NB4 (cell line): ENCODE measurements around the gene RSAD1.

Source experiments
- MYC ChIP-seq: IDR thresholded peaks from 2 replicates; pipeline ENCODE4 v1.6.1; 2011; ENCODE audit warnings: low read depth, low read length
- POLR2A ChIP-seq: IDR thresholded peaks from 2 replicates; pipeline ENCODE4 v1.6.1; 2011; ENCODE audit warnings: mild to moderate bottlenecking; ENCODE audit not compliant: insufficient read length; ENCODE audit errors: extremely low read depth
- TF ChIP-seq, protein P1 (sequence below): IDR thresholded peaks from one replicate; pipeline ENCODE4 v1.5.1; 2012; ENCODE audit warnings: low read depth, low read length

DNA sequence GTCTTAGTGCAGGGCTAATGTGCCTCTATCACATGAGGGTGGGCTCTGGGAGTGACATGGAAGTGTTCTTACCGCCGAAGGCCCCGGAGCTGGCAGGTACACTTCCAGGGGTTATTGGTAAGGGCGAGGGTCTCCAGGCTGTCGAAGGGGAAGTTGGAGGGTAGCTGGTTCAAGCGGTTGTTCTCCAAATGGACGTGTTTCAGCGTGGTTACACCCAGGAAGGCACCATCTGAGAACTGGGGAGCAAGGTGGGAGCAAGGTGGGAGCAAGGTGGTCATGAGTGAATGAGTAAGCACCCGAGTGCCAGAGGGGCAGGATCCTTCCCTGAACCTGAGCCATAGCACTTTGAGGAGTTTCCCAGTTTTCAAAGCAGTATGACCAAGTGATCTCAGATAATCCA, 13.0 kb upstream of the RSAD1 start:
- TF ChIP-seq, protein P1, sequence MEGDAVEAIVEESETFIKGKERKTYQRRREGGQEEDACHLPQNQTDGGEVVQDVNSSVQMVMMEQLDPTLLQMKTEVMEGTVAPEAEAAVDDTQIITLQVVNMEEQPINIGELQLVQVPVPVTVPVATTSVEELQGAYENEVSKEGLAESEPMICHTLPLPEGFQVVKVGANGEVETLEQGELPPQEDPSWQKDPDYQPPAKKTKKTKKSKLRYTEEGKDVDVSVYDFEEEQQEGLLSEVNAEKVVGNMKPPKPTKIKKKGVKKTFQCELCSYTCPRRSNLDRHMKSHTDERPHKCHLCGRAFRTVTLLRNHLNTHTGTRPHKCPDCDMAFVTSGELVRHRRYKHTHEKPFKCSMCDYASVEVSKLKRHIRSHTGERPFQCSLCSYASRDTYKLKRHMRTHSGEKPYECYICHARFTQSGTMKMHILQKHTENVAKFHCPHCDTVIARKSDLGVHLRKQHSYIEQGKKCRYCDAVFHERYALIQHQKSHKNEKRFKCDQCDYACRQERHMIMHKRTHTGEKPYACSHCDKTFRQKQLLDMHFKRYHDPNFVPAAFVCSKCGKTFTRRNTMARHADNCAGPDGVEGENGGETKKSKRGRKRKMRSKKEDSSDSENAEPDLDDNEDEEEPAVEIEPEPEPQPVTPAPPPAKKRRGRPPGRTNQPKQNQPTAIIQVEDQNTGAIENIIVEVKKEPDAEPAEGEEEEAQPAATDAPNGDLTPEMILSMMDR = no peak
- no peak for TF ChIP-seq MYC
- TF ChIP-seq POLR2A = no peak
